Mucosa of descending colon (tissue), 3 donors: ENCODE results near the gene SNX32. TPM values are rescaled to one million over a fixed set of nuclear protein-coding genes. Genes with fewer than 3 reads are reported as not detected.
"Not testable (repeated sequence)": the region's sequence is repeated elsewhere in the genome, so short reads cannot be mapped to it uniquely, and the experiment has no call there.

ENCODE experiments used
- ATAC-seq: fragments of 200-7000 bp; cut with Tn5 transposase; one replicate; pipeline ENCODE4 v1.9.1; 2020; ENCODE audit warnings: mild to moderate bottlenecking, moderate library complexity
- DNase-seq, 3 donors: peaks; one replicate each; pipeline ENCODE4 v3.0.0-alpha.2; 2020
- H3K36me3 ChIP-seq: fragments of 200-600 bp; one replicate; pipeline ENCODE4 v1.8.0; 2021; ENCODE audit warnings: low read depth, mild to moderate bottlenecking
- H3K4me1 ChIP-seq: fragments of 200-600 bp; one replicate; pipeline ENCODE4 v1.8.0; 2021; ENCODE audit warnings: low read depth, mild to moderate bottlenecking
- H3K4me3 ChIP-seq: fragments of 200-600 bp; one replicate; pipeline ENCODE4 v1.8.0; 2021; ENCODE audit warnings: mild to moderate bottlenecking
- H3K9me3 ChIP-seq: fragments of 200-600 bp; one replicate; pipeline ENCODE4 v1.8.0; 2021; ENCODE audit warnings: mild to moderate bottlenecking
- intact Hi-C, 2 donors: fragments of 100-400 bp; cut with DNase I in 1 of 2; cut with micrococcal nuclease in 1 of 2; formaldehyde crosslinking; loops; one replicate each; pipeline versions ENCODE4 v1.11.0 to v1.11.1; 2022; cut with DNase I, micrococcal nuclease
- total RNA-seq, 3 donors: library from RNA; stranded (reverse); fragmentation: NEBNext Ultra II Directional in 2 of 3; extraction: Animal tissue kit (Norgen Biotek cat#: 25700) in 2 of 3; gene quantifications; one replicate each; pipeline versions ENCODE4 v1.2.1 to v1.2.4, GENCODE V29; 2021 to 2023
- TF ChIP-seq, protein P1 (sequence below): fragments of 200-600 bp; IDR thresholded peaks from one replicate; pipeline ENCODE4 v1.8.0; 2022; ENCODE audit warnings: antibody characterized with exemption, mild to moderate bottlenecking
- donor health status: DM: no; HTN: no; CAD: no; lungs with moderate emphysema.
- donor health status: DM: no; HTN: no; CAD: no.
- donor health status: DM: no; HTN: yes; CAD: no.

Gene SNX32
- total RNA-seq, 3 donors from 2014 or later, result 1.1 to 9.4 (median 1.4) TPM

DNA sequence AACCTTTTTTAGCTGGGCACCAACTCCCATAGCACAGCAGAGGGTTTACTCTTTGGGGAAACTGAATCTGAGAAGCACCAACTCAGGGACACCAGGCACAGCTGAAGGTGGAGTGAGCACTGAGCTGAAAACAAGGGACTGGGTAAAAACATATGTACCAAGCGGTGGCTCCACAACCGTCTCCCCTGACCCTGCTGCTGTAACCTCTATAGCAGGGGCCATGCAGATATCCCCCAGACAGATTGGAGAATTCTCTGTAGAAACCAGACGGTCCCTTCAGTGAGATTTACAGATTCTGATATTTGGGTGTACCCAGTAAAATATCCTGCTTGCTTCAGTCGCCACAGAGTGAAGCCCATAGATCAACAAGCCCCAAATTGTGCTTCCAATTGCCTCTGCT is 4.3 kb upstream of the SNX32 start:
- DNase-seq (no peak), ATAC-seq (no peak)
- intact Hi-C loops, result no loop called here
- TF ChIP-seq, protein P1, sequence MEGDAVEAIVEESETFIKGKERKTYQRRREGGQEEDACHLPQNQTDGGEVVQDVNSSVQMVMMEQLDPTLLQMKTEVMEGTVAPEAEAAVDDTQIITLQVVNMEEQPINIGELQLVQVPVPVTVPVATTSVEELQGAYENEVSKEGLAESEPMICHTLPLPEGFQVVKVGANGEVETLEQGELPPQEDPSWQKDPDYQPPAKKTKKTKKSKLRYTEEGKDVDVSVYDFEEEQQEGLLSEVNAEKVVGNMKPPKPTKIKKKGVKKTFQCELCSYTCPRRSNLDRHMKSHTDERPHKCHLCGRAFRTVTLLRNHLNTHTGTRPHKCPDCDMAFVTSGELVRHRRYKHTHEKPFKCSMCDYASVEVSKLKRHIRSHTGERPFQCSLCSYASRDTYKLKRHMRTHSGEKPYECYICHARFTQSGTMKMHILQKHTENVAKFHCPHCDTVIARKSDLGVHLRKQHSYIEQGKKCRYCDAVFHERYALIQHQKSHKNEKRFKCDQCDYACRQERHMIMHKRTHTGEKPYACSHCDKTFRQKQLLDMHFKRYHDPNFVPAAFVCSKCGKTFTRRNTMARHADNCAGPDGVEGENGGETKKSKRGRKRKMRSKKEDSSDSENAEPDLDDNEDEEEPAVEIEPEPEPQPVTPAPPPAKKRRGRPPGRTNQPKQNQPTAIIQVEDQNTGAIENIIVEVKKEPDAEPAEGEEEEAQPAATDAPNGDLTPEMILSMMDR, result no peak
- Histone ChIP-seq H3K36me3 (no peaks in the 10 kb centered on the region), H3K4me3 (no peak overlapping the region), H3K9me3 (no peaks in the 10 kb centered on the region), H3K4me1 (peaks cover 8% of the 10 kb centered on the region)

DNA sequence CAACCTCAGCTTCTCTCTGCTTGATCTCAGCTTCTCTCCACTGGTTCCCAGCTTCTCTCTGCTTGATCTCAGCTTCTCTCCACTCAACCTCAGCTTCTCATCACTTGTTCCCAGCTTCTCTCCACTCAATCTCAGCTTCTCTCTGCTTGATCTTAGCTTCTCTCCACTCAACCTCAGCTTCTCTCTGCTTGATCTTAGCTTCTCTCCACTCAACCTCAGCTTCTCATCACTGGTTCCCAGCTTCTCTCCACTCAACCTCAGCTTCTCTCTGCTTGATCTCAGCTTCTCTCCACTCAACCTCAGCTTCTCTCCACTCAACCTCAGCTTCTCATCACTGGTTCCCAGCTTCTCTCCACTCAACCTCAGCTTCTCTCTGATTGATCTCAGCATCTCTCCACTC is 1.5 kb upstream of the SNX32 start:
- DNase-seq, intact Hi-C loops, H3K36me3 ChIP-seq, H3K9me3 ChIP-seq, H3K4me3 ChIP-seq, ATAC-seq, H3K4me1 ChIP-seq: not testable (repeated sequence)

- Histone ChIP-seq H3K36me3 (no peaks in the 10 kb centered on the region), H3K4me1 (no peaks in the 10 kb centered on the region), H3K9me3 (no peaks in the 10 kb centered on the region), H3K4me3 (no peak overlapping the region)
- DNase-seq (no peak), ATAC-seq (peak; percentile 4)
- intact Hi-C loops, result no loop called here
- TF ChIP-seq, protein P1, result no peak
These were observed 439 bp downstream of the SNX32 start for GRCh38 chr11:65834202-65834601.

- Histone ChIP-seq H3K4me1 (peaks cover 4% of the 10 kb centered on the region), H3K9me3 (no peaks in the 10 kb centered on the region), H3K4me3 (no peak overlapping the region), H3K36me3 (no peaks in the 10 kb centered on the region)
- intact Hi-C loops, result no loop called here
- TF ChIP-seq, protein P1, result no peak
- ATAC-seq (peak; percentile 43), DNase-seq (no peak)
These were observed 8.4 kb downstream of the SNX32 start for GRCh38 chr11:65842144-65842543.

- DNase-seq (no peak), ATAC-seq (peak; percentile 26)
- TF ChIP-seq, protein P1, result no peak
These were observed 10.0 kb downstream of the SNX32 start for GRCh38 chr11:65843811-65844210.

GRCh38 chr11:65844231-65844872 is 10.6 kb downstream of the SNX32 start:
- Histone ChIP-seq H3K36me3 (no peaks in the 10 kb centered on the region), H3K9me3 (no peaks in the 10 kb centered on the region), H3K4me3 (no peak overlapping the region), H3K4me1 (peaks cover 4% of the 10 kb centered on the region)
- DNase-seq (peak; percentile 58 to 73 (median 62)), ATAC-seq (peak; percentile 85)
- TF ChIP-seq, protein P1, result no peak
- intact Hi-C loops, result no loop called here

More at GRCh38 chr11:65843811-65844210, 10.0 kb downstream of the SNX32 start:
- Histone ChIP-seq H3K9me3 (no peaks in the 10 kb centered on the region), H3K36me3 (no peaks in the 10 kb centered on the region), H3K4me1 (peaks cover 4% of the 10 kb centered on the region), H3K4me3 (no peak overlapping the region)
- intact Hi-C loops, result no loop called here
